Peyer's patch (tissue), 4 donors: ENCODE data around the gene WBP11.

Experiments
- CTCF ChIP-seq, 6 experiments: fragments of 450-650 bp in 4 of 6; fragments of 200-600 bp in 2 of 6; sonication (generic) in 1 of 6; IDR thresholded peaks; one replicate each; pipeline ENCODE4 v1.5.1; 2017 to 2019; ENCODE audit warnings: antibody characterized with exemption in 6 of 6, mild to moderate bottlenecking in 3 of 6, moderate library complexity in 1 of 6
- POLR2A ChIP-seq, 2 donors: fragments of 450-650 bp; IDR thresholded peaks; one replicate each; pipeline ENCODE4 v1.5.1; 2017; ENCODE audit warnings: antibody characterized with exemption in 2 of 2, mild to moderate bottlenecking in 2 of 2, moderate library complexity in 2 of 2

GRCh38 chr12:14840616-14841015, 37.3 kb upstream of the WBP11 start:
- TF ChIP-seq CTCF (IDR thresholded peaks at IDR 0.05) (no peak), POLR2A (IDR thresholded peaks at IDR 0.05) (no peak)
